Upper lobe of left lung (tissue), 6 donors: ENCODE results near the gene SRGAP3. TPM values are rescaled to one million over a fixed set of nuclear protein-coding genes. Genes with fewer than 3 reads are reported as not detected.

Experiments
- ATAC-seq, 2 donors: fragments of 200-7000 bp; cut with Tn5 transposase; one replicate each; pipeline ENCODE4 v1.9.1; 2022; ENCODE audit warnings: mild to moderate bottlenecking in 2 of 2, moderate library complexity in 2 of 2; ENCODE audit not compliant: low FRiP score in 2 of 2
- DNase-seq, 2 donors: peaks; one replicate each; pipeline ENCODE4 v3.0.0-alpha.2; 2019 to 2020
- H3K27ac ChIP-seq, 4 donors: fragments of 200-600 bp; sonication (generic); one replicate each; pipeline ENCODE4 v1.5.1; 2016 to 2019
- H3K27me3 ChIP-seq, 4 donors: fragments of 200-600 bp; sonication (generic); one replicate each; pipeline ENCODE4 v1.5.1; 2017 to 2019
- H3K36me3 ChIP-seq, 4 donors: fragments of 200-600 bp; sonication (generic); one replicate each; pipeline ENCODE4 v1.5.1; 2016 to 2019
- H3K4me1 ChIP-seq, 4 donors: fragments of 200-600 bp; sonication (generic); one replicate each; pipeline ENCODE4 v1.5.1; 2018 to 2019
- H3K4me3 ChIP-seq, 4 donors: fragments of 200-600 bp; sonication (generic); one replicate each; pipeline ENCODE4 v1.5.1; 2017 to 2019; ENCODE audit warnings: mild to moderate bottlenecking in 2 of 4, moderate library complexity in 1 of 4
- H3K9me3 ChIP-seq, 4 donors: fragments of 200-600 bp; sonication (generic); one replicate each; pipeline ENCODE4 v1.5.1; 2018 to 2019
- EP300 ChIP-seq, 4 donors: sonication (generic); formaldehyde crosslinking; IDR thresholded peaks; one replicate each; pipeline ENCODE4 v1.5.1; 2017; ENCODE audit warnings: antibody characterized with exemption in 4 of 4, control low read depth in 2 of 4
- POLR2A ChIP-seq, 4 donors: fragments of 450-650 bp; IDR thresholded peaks; one replicate each; pipeline ENCODE4 v1.5.1; 2016 to 2017; ENCODE audit warnings: antibody characterized with exemption in 4 of 4, mild to moderate bottlenecking in 2 of 4
- POLR2AphosphoS5 ChIP-seq, 2 donors: sonication (generic); formaldehyde crosslinking; IDR thresholded peaks; one replicate each; pipeline ENCODE4 v1.5.1; 2017; ENCODE audit warnings: antibody characterized with exemption in 2 of 2
- WGBS, 2 donors: methylation state at CpG; one replicate each; pipeline ENCODE4 v1.1.5; 2017 to 2018; 5-methylcytosine and 5-hydroxymethylcytosine counted together
- total RNA-seq, 6 donors: library from RNA; depleted of rRNA in 4 of 6; stranded (reverse); fragments of >200 nt in 4 of 6; gene quantifications; one replicate each; pipeline versions ENCODE4 v1.1.0 to v1.2.1, GENCODE V29; 2016 to 2021
- TF ChIP-seq, protein P1 (sequence below), 6 experiments: fragments of 450-650 bp in 4 of 6; fragments of 200-600 bp in 2 of 6; sonication (generic) in 2 of 6; IDR thresholded peaks; one replicate each; pipeline ENCODE4 v1.5.1; 2016 to 2019; ENCODE audit warnings: antibody characterized with exemption in 6 of 6
- donor health status: DM: no; HTN: no; CAD: no; lungs with moderate emphysema.
- donor health status: DM: no; HTN: yes; CAD: no; lungs with severe emphysema.

Gene SRGAP3
- total RNA-seq, 6 donors from 2014 or later: 4.6 to 29.6 (median 11.4) TPM

DNA sequence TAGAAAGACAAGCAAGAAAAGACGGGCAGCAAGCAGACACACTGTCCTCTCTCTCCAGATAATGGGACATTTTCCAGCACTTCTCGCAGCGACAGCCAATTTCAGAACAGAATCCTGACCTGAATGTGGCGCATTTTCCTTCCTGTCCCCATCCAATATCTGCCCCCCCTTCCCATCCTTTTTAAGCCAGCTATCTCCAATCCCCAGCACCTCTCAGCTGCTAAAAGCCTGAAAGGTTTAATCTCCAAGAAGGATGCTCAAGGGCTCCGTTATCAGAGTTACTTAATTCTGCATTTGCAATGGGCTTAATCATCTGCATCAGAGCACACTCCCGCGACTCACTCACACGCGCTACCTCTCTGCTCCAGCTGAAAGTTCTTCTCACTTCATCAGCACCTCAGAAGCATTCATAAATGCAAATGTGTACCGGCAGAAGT is 50.5 kb downstream of the SRGAP3 start:
- WGBS, 2 donors: 51 to 60% methylated on average over 10 of the region's 10 CpGs
- Histone ChIP-seq H3K4me3 (no peak overlapping the region), H3K4me1 (no peaks in the 10 kb centered on the region), H3K9me3 (no peaks in the 10 kb centered on the region), H3K27me3 (no peaks in the 10 kb centered on the region), H3K36me3 (no peaks in the 10 kb centered on the region), H3K27ac (no peak overlapping the region)
- DNase-seq (no peak), ATAC-seq (no peak)
- TF ChIP-seq POLR2A (IDR thresholded peaks at IDR 0.05): no peak
- TF ChIP-seq, protein P1, sequence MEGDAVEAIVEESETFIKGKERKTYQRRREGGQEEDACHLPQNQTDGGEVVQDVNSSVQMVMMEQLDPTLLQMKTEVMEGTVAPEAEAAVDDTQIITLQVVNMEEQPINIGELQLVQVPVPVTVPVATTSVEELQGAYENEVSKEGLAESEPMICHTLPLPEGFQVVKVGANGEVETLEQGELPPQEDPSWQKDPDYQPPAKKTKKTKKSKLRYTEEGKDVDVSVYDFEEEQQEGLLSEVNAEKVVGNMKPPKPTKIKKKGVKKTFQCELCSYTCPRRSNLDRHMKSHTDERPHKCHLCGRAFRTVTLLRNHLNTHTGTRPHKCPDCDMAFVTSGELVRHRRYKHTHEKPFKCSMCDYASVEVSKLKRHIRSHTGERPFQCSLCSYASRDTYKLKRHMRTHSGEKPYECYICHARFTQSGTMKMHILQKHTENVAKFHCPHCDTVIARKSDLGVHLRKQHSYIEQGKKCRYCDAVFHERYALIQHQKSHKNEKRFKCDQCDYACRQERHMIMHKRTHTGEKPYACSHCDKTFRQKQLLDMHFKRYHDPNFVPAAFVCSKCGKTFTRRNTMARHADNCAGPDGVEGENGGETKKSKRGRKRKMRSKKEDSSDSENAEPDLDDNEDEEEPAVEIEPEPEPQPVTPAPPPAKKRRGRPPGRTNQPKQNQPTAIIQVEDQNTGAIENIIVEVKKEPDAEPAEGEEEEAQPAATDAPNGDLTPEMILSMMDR (IDR thresholded peaks at IDR 0.05): no peak
- TF ChIP-seq EP300 (IDR thresholded peaks at IDR 0.05): no peak
- no peak for TF ChIP-seq POLR2AphosphoS5 (IDR thresholded peaks at IDR 0.05)

DNA sequence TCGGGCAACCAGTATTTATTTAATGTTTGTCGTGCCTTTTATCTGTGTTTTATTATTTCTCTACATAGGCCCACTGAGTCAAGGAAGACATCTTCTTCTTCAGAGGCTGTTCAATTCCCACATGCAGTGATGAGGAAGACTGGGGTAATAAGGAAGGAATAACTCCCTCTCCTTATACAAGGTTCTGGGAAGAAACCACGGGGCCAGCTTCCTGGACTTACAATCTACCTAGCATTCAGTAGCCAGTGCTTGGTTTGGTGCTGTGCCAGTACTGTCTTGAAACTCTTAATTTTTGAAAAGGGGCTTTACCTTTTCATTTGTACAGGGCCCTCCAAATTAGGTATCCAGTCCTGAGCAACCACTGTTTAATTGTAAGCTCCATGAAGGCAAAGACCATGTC is 51.2 kb downstream of the SRGAP3 start:
- DNase-seq (no peak), ATAC-seq (no peak)
- no peaks in the 10 kb centered on the region for H3K27me3 ChIP-seq
- H3K4me3 ChIP-seq: no peak overlapping the region
- TF ChIP-seq EP300 (IDR thresholded peaks at IDR 0.05) (no peak), POLR2A (IDR thresholded peaks at IDR 0.05) (no peak), POLR2AphosphoS5 (IDR thresholded peaks at IDR 0.05) (no peak)
- TF ChIP-seq, protein P1 (IDR thresholded peaks at IDR 0.05): no peak
- H3K27ac ChIP-seq: no peak overlapping the region
- H3K36me3 ChIP-seq: no peaks in the 10 kb centered on the region
- H3K9me3 ChIP-seq: no peaks in the 10 kb centered on the region
- WGBS, 2 donors: 78 to 85% methylated on average over 3 of the region's 3 CpGs
- no peaks in the 10 kb centered on the region for H3K4me1 ChIP-seq

DNA sequence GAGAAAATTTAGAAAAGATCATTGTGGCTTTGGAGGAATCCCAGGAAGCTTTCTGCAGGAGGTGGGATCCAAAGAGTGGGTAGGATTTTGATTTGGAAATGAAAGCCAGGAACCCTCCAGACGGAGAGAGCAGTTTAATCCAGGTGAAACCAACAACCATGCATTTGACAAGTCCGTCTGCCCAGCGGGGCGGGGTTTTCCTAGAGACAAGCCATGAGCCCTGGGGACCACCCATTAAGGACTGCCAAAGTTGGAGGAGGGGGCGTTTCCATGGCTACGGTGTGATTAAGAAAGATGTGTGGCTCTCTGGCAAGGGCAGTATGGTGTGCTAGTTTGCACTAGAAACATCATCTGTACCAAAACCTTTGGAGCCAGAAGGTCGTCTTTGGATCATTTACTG is 53.4 kb downstream of the SRGAP3 start:
- WGBS, 2 donors: 47 to 66% methylated on average over 7 of the region's 7 CpGs
- H3K36me3 ChIP-seq: no peaks in the 10 kb centered on the region
- no peaks in the 10 kb centered on the region for H3K4me1 ChIP-seq
- DNase-seq (no peak), ATAC-seq (no peak)
- no peak overlapping the region for H3K27ac ChIP-seq
- no peaks in the 10 kb centered on the region for H3K27me3 ChIP-seq
- no peaks in the 10 kb centered on the region for H3K9me3 ChIP-seq
- no peak overlapping the region for H3K4me3 ChIP-seq
- TF ChIP-seq, protein P1 (IDR thresholded peaks at IDR 0.05): no peak

DNA sequence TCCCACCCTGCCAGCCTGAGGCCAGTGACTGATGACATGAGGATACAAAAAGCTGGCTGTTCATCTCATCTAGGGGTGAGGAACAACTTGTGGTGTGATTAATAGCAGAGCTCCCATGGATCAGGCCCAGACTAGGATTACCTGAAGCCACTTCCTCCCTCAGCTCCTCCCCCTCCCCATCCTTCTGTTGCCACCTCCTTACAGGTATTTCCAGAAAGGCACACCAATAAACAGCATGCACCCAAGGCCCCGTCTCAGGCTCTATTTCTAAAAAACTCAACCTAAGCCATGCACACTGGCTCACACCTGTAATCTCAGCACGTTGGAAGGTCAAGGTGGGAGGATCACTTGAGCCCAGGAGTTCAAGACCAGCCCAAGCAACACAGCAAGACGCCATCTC is 54.1 kb downstream of the SRGAP3 start:
- TF ChIP-seq EP300 (IDR thresholded peaks at IDR 0.05): no peak
- TF ChIP-seq, protein P1 (IDR thresholded peaks at IDR 0.05): no peak
- WGBS, 2 donors: 87 to 88% methylated on average over 3 of the region's 3 CpGs

DNA sequence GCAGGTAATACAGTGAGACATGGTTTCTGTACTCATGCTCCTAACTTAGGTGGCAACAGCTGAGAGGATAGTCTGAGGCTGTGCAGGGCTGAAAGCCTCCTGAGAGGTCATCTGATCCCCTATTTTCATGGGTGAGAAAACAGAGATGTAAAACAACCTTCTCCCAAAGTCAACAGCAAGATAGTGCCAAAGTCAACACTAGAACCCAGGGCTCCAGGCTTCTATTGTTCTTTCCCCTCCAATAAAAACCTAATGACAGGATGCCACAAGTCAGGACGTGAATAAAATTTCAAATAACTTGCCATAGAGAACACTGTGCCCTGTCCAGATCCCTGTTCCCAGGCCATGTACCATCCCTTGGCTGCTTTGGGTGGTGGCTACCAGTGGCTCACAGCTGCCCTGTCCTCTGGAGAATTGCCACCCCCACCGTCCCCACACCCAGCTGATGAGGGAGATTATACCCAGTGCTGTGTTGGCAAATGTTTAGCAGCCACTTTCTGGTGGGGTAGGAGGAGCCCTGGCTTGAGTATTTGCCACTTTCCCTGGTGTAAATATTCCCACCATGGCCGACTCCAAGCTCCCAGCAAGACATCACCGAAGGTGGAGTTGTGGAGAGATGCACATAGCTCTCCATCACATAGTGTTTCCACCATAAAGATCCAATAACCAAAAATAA is 54.8 kb downstream of the SRGAP3 start:
- Histone ChIP-seq H3K4me1 (no peaks in the 10 kb centered on the region), H3K27ac (no peak overlapping the region), H3K4me3 (no peak overlapping the region), H3K27me3 (no peaks in the 10 kb centered on the region), H3K36me3 (no peaks in the 10 kb centered on the region), H3K9me3 (no peaks in the 10 kb centered on the region)
- ATAC-seq (no peak), DNase-seq (no peak)
- TF ChIP-seq EP300 (IDR thresholded peaks at IDR 0.05) (no peak), POLR2A (IDR thresholded peaks at IDR 0.05) (no peak), POLR2AphosphoS5 (IDR thresholded peaks at IDR 0.05) (no peak)
- TF ChIP-seq, protein P1 (IDR thresholded peaks at IDR 0.05): no peak
- 73 to 80% methylated on average over 3 to 4 of the region's 4 CpGs for WGBS, 2 donors

More for the DNA sequence above, 54.1 kb downstream of the SRGAP3 start:
- ATAC-seq: no peak
- Histone ChIP-seq H3K36me3 (no peaks in the 10 kb centered on the region), H3K4me1 (no peaks in the 10 kb centered on the region), H3K9me3 (no peaks in the 10 kb centered on the region), H3K4me3 (no peak overlapping the region), H3K27ac (no peak overlapping the region), H3K27me3 (no peaks in the 10 kb centered on the region)
- DNase-seq: no peak
